Chondrocyte (in vitro differentiated cells): ENCODE measurements around the gene ITPRID1. TPM values are rescaled to one million over a fixed set of nuclear protein-coding genes. Genes with fewer than 3 reads are reported as not detected.

Experiments used
- DNase-seq: peaks from one replicate; pipeline ENCODE4 v3.0.0; 2021; ENCODE audit warnings: mixed read lengths, low spot score
- H3K27ac Mint-ChIP-seq: one replicate; pipeline ENCODE4 v1.8.0; 2021; ENCODE audit warnings: mild to moderate bottlenecking, moderate library complexity, mixed read lengths; ENCODE audit not compliant: unreplicated experiment
- H3K27me3 Mint-ChIP-seq: 2 replicates; pipeline ENCODE4 v1.8.0; 2021; ENCODE audit warnings: low read depth, mixed read lengths
- H3K36me3 Mint-ChIP-seq: 2 replicates; pipeline ENCODE4 v1.8.0; 2021; ENCODE audit warnings: low read depth, mixed read lengths
- H3K4me1 Mint-ChIP-seq: 2 replicates; pipeline ENCODE4 v1.8.0; 2021; ENCODE audit warnings: low read depth, mild to moderate bottlenecking, mixed read lengths
- H3K4me3 Mint-ChIP-seq: one replicate; pipeline ENCODE4 v1.8.0; 2021; ENCODE audit warnings: mild to moderate bottlenecking, moderate library complexity, mixed read lengths; ENCODE audit not compliant: unreplicated experiment
- H3K9me3 Mint-ChIP-seq: 2 replicates; pipeline ENCODE4 v1.8.0; 2021; ENCODE audit warnings: low read depth, mixed read lengths
- total RNA-seq: library from RNA; stranded (reverse); gene quantifications from 3 replicates; pipeline ENCODE4 v1.2.1, GENCODE V29; 2021
- TF ChIP-seq, protein P1 (sequence below): fragments of 200-600 bp; sonication (generic); IDR thresholded peaks from 2 replicates; pipeline ENCODE4 v1.5.0; 2021; ENCODE audit warnings: antibody characterized with exemption, mild to moderate bottlenecking, moderate library complexity

ITPRID1 gene
- total RNA-seq, 1 donor from 2014 or later: not detected

DNA sequence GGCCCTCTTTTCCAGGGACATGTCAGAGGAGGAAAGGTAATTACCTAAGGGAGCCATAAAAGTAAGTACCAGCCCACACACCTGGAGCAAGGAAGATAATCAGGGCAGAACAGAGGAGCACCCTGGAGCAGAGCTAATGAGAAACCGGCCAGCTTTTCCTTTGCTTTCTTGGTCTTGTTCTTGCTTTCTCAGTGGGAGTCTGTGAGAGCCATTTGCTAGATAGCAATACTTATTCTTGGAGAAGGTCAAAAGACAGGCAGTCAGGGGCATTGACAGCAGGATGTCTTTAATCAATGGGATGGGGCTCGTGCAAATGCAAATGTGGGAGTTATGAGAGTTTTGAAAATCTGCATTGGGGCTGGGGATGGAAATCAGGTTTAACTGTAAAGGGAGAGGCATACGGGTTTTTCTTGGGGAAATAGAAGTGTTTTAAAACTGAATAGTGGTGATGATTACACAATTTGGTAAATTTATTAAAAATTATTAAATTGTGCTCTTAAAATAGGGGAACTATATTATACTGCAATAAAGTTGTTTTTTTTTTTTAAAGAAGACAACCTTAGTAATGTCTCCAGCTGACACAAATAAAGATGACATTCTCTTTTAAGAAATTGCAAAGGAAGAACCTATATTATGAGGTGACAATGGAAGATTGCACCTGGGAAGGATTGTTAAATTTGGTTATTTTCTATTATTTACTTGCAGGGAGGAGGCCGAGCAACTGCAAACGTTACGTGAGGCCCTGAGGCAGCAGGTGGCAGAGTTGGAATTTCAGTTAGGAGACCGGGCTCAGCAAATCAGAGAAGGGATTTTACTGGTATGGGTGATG is 137.6 kb downstream of the ITPRID1 start:
- H3K4me3 Mint-ChIP-seq: no peak overlapping the region

DNA sequence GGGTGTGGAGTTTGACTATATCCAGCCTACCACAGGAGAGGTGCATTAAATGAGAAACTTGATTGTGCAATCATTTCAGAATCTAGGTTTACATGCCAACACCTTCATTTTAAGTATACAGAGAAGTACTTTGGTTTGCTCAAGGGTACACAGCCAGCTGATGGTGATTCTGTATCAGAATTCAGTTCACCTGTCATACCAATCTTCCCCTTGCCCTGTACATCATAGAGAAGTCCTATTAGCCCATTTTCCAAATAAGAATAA is 138.1 kb downstream of the ITPRID1 start:
- Mint-ChIP-seq H3K4me3 (no peak overlapping the region), H3K27ac (no peak overlapping the region), H3K27me3 (peaks cover 12% of the 10 kb centered on the region), H3K4me1 (no peaks in the 10 kb centered on the region), H3K36me3 (no peaks in the 10 kb centered on the region), H3K9me3 (no peaks in the 10 kb centered on the region)
- TF ChIP-seq, protein P1, sequence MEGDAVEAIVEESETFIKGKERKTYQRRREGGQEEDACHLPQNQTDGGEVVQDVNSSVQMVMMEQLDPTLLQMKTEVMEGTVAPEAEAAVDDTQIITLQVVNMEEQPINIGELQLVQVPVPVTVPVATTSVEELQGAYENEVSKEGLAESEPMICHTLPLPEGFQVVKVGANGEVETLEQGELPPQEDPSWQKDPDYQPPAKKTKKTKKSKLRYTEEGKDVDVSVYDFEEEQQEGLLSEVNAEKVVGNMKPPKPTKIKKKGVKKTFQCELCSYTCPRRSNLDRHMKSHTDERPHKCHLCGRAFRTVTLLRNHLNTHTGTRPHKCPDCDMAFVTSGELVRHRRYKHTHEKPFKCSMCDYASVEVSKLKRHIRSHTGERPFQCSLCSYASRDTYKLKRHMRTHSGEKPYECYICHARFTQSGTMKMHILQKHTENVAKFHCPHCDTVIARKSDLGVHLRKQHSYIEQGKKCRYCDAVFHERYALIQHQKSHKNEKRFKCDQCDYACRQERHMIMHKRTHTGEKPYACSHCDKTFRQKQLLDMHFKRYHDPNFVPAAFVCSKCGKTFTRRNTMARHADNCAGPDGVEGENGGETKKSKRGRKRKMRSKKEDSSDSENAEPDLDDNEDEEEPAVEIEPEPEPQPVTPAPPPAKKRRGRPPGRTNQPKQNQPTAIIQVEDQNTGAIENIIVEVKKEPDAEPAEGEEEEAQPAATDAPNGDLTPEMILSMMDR: no peak
- DNase-seq: no peak

More for the DNA sequence above, 137.6 kb downstream of the ITPRID1 start:
- no peaks in the 10 kb centered on the region for H3K4me1 Mint-ChIP-seq
- DNase-seq: no peak
- peaks cover 12% of the 10 kb centered on the region for H3K27me3 Mint-ChIP-seq
- no peaks in the 10 kb centered on the region for H3K9me3 Mint-ChIP-seq
- no peaks in the 10 kb centered on the region for H3K36me3 Mint-ChIP-seq
- H3K27ac Mint-ChIP-seq: no peak overlapping the region
- TF ChIP-seq, protein P1: no peak

DNA sequence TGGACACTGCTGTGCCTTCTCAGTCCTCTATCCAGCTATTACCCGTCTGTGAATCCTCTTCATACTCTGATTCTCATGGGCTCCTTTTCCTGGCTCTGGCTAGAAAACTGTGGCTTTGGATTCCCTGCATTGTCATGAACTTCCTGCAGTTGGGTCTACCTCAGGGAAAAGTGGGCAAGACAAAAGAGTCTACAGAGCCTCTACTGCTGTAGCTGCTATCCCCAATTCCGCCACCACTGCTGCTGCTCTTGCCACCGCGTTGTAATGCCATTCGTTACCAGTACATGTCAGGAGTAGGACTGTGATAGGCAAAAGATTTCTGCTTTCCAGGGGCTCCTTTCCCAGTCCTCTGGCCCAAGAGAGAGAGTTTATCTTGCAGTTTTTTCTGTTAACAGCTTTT is 149.2 kb downstream of the ITPRID1 start:
- no peak for DNase-seq
- H3K4me1 Mint-ChIP-seq: no peaks in the 10 kb centered on the region
- no peaks in the 10 kb centered on the region for H3K36me3 Mint-ChIP-seq

DNA sequence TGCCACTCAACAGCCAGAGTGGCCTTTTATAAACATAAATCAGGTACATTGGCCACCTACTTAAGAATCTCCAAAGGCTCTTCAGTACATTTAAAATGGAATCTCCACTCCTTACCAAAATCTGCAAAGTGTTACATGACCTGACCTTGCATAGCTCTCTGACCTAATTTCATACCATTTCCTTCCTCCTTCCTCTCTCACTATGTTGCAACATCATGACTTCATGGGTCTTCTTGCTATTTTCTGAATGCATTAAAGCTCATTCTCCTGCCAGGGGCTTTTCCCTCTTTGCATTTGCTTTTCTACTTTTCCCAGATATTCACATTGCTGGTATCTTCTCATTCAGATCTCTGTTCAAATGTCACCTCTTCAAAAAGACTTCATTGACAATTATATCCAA is 151.0 kb downstream of the ITPRID1 start:
- Mint-ChIP-seq H3K4me3 (no peak overlapping the region), H3K27ac (no peak overlapping the region), H3K9me3 (no peaks in the 10 kb centered on the region), H3K4me1 (no peaks in the 10 kb centered on the region), H3K36me3 (no peaks in the 10 kb centered on the region), H3K27me3 (peaks cover 9% of the 10 kb centered on the region)
- no peak for DNase-seq
- TF ChIP-seq, protein P1: no peak

More for the DNA sequence above, 149.2 kb downstream of the ITPRID1 start:
- TF ChIP-seq, protein P1: no peak
- H3K9me3 Mint-ChIP-seq: no peaks in the 10 kb centered on the region
- no peak overlapping the region for H3K27ac Mint-ChIP-seq
- no peak overlapping the region for H3K4me3 Mint-ChIP-seq
- peaks cover 11% of the 10 kb centered on the region for H3K27me3 Mint-ChIP-seq

DNA sequence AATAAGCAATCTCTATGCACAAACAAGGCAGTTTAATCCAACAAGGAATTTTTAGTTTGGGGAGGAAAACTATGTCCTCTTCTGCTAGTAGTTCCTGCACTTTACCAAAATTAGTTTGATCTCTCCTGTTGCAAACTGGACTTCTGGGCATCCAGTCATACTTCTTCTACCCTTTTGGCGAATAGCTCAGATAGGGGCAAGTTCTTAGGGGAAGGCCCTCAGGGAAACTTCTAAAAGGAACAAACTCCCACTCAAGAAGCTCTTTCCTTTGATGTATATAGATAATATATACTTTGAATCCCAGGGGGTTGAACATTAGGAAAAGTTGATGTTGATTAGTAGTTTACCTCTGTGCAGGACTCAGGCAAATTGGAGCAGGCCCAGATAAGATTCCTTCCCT is 151.7 kb downstream of the ITPRID1 start:
- H3K27ac Mint-ChIP-seq: no peak overlapping the region
- no peaks in the 10 kb centered on the region for H3K9me3 Mint-ChIP-seq
- H3K4me1 Mint-ChIP-seq: no peaks in the 10 kb centered on the region
- DNase-seq: no peak
- TF ChIP-seq, protein P1: no peak
- peaks cover 8% of the 10 kb centered on the region for H3K27me3 Mint-ChIP-seq
- no peaks in the 10 kb centered on the region for H3K36me3 Mint-ChIP-seq
- no peak overlapping the region for H3K4me3 Mint-ChIP-seq
